ENCODE data around the gene AUTS2.
A peak's percentile ranks its signal among the peaks of the same experiment; 100 is the strongest.

Gene AUTS2

DNA sequence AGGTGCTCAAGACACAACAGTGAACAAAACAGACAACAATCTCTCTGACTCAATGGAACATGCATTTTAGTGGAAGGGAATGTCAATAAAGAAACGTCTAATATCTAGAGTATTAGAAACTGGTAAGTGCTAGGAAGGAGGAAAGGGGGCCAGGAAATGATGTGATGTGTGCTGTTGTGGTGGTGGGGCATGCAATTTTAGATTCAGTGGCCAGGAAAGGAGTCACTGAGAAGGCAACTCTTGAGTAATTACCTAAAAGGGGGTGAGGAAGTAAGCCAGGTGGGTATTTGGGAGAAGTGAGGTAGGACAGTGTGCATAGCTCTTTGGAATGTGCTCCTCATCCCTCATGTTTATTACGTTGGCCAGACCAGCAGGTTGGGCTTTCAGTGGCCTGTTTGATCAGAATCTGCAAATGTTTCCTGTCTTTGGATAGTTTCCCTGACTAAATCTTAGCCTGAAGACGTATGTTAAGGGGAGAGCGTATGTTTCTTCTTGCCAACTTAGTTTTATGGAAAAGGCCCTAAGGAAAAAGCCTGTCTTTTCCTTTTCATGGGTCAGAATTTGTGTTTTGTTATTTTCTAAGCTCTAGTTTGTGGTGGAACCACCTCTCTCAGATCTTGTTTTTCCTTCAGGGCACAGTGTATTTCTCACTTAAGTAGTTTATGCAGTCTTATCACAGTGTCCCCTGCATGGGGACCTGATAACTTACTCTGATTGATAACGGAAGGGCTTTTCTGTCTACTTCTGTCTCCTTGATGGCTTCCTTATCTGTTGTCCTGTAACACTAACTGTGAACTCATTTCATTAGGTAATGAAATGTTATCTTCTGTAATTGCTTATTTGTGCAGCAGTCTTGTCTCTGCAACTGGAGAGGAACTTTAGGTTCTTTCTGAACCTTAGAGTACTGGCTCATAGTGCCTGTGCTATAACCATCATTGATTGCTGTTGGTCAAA lies 203.7 kb downstream of the AUTS2 start:
- TF ChIP-seq ZNF274 (IDR thresholded peaks at IDR 0.05; ENCODE audit: low read depth, low read length) = no peak

DNA sequence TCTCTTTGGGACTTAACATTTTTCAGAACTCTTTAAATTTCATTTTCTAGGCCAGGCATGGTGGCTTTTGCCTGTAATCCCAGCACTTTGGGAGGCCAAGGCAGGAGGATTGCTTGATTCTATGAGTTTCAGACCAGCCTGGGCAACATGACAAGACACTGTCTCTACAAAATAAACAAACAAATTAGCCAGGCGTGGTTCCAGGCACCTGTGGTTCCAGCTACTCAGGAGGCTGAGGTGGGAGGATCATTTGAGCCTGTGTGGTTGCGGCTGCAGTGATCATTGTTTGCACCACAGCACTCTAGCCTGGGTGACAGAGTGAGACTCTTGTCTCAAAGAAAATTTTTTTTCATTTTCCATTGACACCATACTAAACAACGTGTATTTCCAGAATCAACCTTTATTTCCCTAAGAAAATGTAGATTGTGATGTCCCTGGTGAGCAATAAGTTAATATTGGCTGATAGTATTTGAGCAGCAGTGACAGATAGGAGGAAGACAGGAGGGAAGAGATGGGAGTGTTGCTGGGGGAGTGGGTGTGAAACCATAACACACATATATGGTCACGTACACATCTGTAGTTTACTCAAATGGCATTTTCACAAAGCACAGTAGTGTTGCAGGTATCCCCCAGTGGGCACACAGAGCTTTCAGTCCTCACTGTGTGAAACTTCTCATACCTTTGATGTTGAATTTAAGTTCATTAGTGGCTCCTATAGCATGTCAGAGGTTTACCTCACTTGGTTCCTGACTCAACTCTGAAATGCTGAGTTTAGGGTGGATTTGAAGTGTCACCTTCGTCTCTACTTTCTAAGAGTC lies 205.6 kb downstream of the AUTS2 start:
- no peak for TF ChIP-seq ZNF274 (IDR thresholded peaks at IDR 0.05; ENCODE audit: low read depth, low read length)
- H3K4me3 ChIP-seq (ENCODE audit: low read length) = no peak overlapping the region

More for the DNA sequence above, 203.7 kb downstream of the AUTS2 start:
- no peak overlapping the region for H3K4me3 ChIP-seq (ENCODE audit: low read length)

GRCh38 chr7:69804962-69805361 lies 206.7 kb downstream of the AUTS2 start:
- TF ChIP-seq ZNF274 (IDR thresholded peaks at IDR 0.05; ENCODE audit: low read depth, low read length) = no peak
- peak overlapping the region; percentile 35 for H3K4me3 ChIP-seq (ENCODE audit: low read length)

DNA sequence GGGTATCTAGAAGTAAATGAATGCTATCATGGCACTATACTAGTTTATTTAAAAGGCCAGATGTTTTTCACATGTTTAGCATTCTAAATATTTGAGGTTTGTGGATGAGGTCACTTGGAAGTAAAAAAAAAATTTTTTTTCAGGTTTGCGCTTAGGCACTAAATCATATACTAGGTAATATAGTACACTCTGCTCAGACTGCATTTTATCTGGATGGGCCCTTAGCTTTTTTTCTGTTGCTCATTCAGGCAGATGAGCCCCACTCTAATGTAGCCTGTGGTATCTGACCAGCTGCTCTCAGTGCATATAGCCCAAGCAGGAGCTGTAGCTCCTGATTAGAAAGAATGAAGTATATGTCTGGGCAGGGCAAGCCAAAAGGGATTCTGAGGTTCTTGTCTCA lies 210.1 kb downstream of the AUTS2 start:
- H3K4me3 ChIP-seq (ENCODE audit: low read length) = no peak overlapping the region
- TF ChIP-seq ZNF274 (IDR thresholded peaks at IDR 0.05; ENCODE audit: low read depth, low read length) = no peak

DNA sequence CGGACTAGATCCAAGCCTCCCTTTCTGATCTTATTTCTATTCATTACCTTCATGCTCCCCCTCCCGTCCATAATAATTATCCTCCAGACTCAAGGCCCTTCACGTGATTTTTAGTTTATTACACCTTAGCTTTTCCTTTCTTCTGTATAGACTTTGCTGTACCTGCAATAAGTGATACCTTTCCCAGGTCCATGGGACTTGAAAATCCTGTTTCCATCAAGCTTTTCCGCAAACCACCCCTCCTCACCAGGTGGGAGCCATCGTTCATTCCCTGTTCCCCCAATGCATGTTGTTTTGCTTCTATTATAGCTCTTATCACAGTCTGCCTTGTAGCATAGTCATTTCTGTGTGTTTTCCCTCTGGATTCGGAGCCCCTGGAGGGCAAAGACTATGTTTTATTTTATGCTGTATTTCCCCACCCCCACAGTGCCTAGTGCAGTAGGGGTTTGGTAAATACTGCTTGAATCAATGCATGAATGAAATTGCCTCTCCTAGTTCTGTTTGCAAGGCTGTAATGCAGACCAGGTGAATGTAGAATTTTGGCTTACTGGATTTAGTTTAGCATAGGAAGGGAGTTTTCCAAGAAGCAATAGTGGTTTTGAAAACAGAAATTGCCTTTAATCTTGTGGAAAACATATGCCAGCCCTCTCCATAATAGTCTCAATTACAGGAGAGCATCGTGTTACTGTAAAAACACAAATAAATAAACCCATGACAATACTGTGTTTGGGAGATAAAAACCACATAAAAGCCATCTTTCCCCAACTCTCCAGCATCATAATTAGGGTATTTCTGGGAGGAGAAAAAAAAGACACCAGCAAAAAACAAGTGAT lies 213.4 kb downstream of the AUTS2 start:
- H3K4me3 ChIP-seq (ENCODE audit: low read length) = no peak overlapping the region
- no peak for TF ChIP-seq ZNF274 (IDR thresholded peaks at IDR 0.05; ENCODE audit: low read depth, low read length)

GRCh38 chr7:69812756-69813155 lies 214.5 kb downstream of the AUTS2 start:
- TF ChIP-seq ZNF274 (IDR thresholded peaks at IDR 0.05; ENCODE audit: low read depth, low read length) = no peak
- no peak overlapping the region for H3K4me3 ChIP-seq (ENCODE audit: low read length)

DNA sequence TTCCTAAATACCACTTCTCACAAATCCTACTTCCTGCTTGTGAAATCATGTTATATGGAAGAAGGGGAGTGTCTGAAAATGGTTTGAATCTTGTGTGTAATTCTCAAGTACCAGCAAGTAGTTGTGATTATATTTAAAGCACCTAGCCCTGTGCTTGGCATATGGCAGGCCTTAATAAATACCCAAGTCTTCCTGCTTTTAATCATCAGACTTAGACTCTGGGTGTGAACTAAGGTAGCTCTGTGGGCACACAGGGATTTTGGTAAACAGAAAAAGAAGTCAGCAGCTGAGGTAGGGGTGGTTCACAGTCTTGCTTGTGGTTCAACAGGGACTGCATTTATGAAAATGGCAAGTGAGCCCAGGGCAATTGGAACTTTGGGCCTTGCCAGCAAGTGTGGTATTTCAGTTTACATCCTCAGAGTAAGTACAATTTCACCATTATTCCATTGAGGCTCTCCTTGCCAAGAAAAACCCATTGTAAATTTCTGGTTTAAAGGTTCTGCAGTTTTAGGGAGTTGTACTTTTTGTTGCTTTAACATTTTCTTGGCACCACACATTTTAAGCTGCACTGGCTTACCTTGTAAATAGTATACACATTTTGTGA lies 215.5 kb downstream of the AUTS2 start:
- no peak overlapping the region for H3K4me3 ChIP-seq (ENCODE audit: low read length)
- no peak for TF ChIP-seq ZNF274 (IDR thresholded peaks at IDR 0.05; ENCODE audit: low read depth, low read length)

- no peak for TF ChIP-seq ZNF274 (IDR thresholded peaks at IDR 0.05; ENCODE audit: low read depth, low read length)
These were observed 216.2 kb downstream of the AUTS2 start for GRCh38 chr7:69814421-69814962.

GRCh38 chr7:69816501-69816900 lies 218.2 kb downstream of the AUTS2 start:
- no peak for TF ChIP-seq ZNF274 (IDR thresholded peaks at IDR 0.05; ENCODE audit: low read depth, low read length)
- no peak overlapping the region for H3K4me3 ChIP-seq (ENCODE audit: low read length)

More at GRCh38 chr7:69814421-69814962, 216.2 kb downstream of the AUTS2 start:
- no peak overlapping the region for H3K4me3 ChIP-seq (ENCODE audit: low read length)

GRCh38 chr7:69817121-69817520 lies 218.8 kb downstream of the AUTS2 start:
- TF ChIP-seq ZNF274 (IDR thresholded peaks at IDR 0.05; ENCODE audit: low read depth, low read length) = no peak
- H3K4me3 ChIP-seq (ENCODE audit: low read length) = no peak overlapping the region

- TF ChIP-seq ZNF274 (IDR thresholded peaks at IDR 0.05; ENCODE audit: low read depth, low read length) = no peak
- no peak overlapping the region for H3K4me3 ChIP-seq (ENCODE audit: low read length)
These were observed 219.8 kb downstream of the AUTS2 start for GRCh38 chr7:69817841-69818635.

- no peak overlapping the region for H3K4me3 ChIP-seq (ENCODE audit: low read length)
These were observed 220.5 kb downstream of the AUTS2 start for GRCh38 chr7:69818636-69819332.

More at GRCh38 chr7:69818636-69819332, 220.5 kb downstream of the AUTS2 start:
- no peak for TF ChIP-seq ZNF274 (IDR thresholded peaks at IDR 0.05; ENCODE audit: low read depth, low read length)

Measured in GM08714 (cell line).